Measurements from ENCODE around the gene CLIC3. TPM values are rescaled to one million over a fixed set of nuclear protein-coding genes. Genes with fewer than 3 reads are reported as not detected.

Gene CLIC3
- total RNA-seq, 1 donor from 2014 or later, result not detected

DNA sequence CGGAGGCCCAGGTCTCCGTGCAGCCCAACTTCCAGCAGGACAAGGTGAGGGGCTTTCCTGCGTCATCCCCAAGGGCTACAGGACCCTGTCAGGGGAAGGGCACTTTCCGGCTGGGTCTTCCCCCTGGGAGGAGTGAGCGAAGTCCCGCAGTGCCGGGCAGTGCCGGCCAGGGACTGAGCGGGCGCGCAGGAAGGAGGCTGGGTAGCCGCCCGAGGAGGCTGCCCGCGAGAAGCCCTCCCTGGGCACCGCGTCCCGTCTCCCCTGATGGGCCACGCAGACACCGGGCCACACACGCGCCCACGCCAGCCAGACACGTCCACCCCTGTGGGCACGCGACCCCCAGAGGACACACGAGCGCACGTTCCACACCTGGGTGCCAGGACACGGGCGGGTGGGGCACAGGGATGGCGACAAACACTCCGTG lies 18.7 kb downstream of the CLIC3 start:
- H3K9me3 Mint-ChIP-seq (ENCODE audit: low read depth), result no peaks in the 10 kb centered on the region
- H3K27ac Mint-ChIP-seq, result no peak overlapping the region
- TF ChIP-seq, protein P1, sequence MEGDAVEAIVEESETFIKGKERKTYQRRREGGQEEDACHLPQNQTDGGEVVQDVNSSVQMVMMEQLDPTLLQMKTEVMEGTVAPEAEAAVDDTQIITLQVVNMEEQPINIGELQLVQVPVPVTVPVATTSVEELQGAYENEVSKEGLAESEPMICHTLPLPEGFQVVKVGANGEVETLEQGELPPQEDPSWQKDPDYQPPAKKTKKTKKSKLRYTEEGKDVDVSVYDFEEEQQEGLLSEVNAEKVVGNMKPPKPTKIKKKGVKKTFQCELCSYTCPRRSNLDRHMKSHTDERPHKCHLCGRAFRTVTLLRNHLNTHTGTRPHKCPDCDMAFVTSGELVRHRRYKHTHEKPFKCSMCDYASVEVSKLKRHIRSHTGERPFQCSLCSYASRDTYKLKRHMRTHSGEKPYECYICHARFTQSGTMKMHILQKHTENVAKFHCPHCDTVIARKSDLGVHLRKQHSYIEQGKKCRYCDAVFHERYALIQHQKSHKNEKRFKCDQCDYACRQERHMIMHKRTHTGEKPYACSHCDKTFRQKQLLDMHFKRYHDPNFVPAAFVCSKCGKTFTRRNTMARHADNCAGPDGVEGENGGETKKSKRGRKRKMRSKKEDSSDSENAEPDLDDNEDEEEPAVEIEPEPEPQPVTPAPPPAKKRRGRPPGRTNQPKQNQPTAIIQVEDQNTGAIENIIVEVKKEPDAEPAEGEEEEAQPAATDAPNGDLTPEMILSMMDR (IDR thresholded peaks at IDR 0.05; ENCODE audit: unreplicated experiment), result no peak
- no peaks in the 10 kb centered on the region for H3K4me1 Mint-ChIP-seq (ENCODE audit: low read depth)
- H3K4me3 Mint-ChIP-seq (ENCODE audit: low read depth), result peak overlapping the region; percentile 24
- peaks cover 20% of the 10 kb centered on the region for H3K27me3 Mint-ChIP-seq
- no peaks in the 10 kb centered on the region for H3K36me3 Mint-ChIP-seq (ENCODE audit: insufficient read depth)
- DNase-seq (ENCODE audit: low spot score, unreplicated experiment), result no peak

DNA sequence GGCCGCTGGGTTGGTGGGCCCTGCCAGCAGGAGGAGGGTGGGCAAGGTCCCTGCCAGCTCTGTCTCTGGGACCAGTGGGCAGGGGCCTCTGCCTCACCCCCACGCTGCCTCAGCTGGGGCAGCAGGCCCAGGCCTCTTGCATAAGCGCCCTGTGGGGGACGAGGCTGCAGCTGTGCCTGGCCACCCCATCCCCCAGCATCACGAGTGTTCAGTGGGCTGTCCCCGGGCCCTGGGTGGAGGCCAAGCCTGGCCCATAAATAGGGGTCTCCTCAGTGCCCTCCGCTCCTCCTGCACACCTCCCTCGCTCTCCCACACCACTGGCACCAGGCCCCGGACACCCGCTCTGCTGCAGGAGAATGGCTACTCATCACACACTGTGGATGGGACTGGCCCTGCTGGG lies 19.1 kb downstream of the CLIC3 start, which contains the start of gene PTGDS:
PTGDS (plus strand) TSS at position 282 of the 400 bp plus-strand sequence; CDS start at position 357, 75 bp downstream.
- H3K9me3 Mint-ChIP-seq (ENCODE audit: low read depth), result no peaks in the 10 kb centered on the region
- no peak for DNase-seq (ENCODE audit: low spot score, unreplicated experiment)
- no peak within 1 kb of the TSS for H3K27ac Mint-ChIP-seq
- peaks cover 20% of the 10 kb centered on the region for H3K27me3 Mint-ChIP-seq
- no peaks in the 10 kb centered on the region for H3K4me1 Mint-ChIP-seq (ENCODE audit: low read depth)
- TF ChIP-seq, protein P1 (IDR thresholded peaks at IDR 0.05; ENCODE audit: unreplicated experiment), result no peak
- H3K4me3 Mint-ChIP-seq (ENCODE audit: low read depth), result peak within 1 kb of the TSS; percentile 24
- no peaks in the 10 kb centered on the region for H3K36me3 Mint-ChIP-seq (ENCODE audit: insufficient read depth)

DNA sequence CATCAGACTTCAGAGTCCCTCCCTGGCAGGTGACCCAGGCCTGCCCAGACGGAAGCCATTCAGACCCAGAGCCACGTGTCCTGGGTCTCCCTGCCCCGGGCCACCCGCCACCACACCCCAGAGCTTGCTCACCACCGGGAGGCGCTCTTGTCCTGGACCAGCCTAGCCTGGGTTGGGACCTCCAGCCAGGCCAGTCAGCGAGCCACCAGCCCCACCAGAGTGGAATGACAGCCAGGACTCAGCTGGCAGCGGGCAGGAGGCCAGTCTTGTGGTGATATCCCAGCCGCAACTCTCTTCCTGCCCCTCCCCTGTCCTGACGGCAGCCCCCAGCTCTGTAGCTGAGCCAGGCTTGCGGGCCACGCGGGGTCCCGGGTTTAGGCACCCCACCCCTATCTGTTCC lies 20.7 kb downstream of the CLIC3 start:
- DNase-seq (ENCODE audit: low spot score, unreplicated experiment), result no peak
- Mint-ChIP-seq H3K27ac (no peak overlapping the region), H3K9me3 (ENCODE audit: low read depth) (no peaks in the 10 kb centered on the region), H3K4me1 (ENCODE audit: low read depth) (no peaks in the 10 kb centered on the region), H3K4me3 (ENCODE audit: low read depth) (no peak overlapping the region), H3K36me3 (ENCODE audit: insufficient read depth) (no peaks in the 10 kb centered on the region), H3K27me3 (peaks cover 17% of the 10 kb centered on the region)
- TF ChIP-seq, protein P1 (IDR thresholded peaks at IDR 0.05; ENCODE audit: unreplicated experiment), result peak; percentile 8

DNA sequence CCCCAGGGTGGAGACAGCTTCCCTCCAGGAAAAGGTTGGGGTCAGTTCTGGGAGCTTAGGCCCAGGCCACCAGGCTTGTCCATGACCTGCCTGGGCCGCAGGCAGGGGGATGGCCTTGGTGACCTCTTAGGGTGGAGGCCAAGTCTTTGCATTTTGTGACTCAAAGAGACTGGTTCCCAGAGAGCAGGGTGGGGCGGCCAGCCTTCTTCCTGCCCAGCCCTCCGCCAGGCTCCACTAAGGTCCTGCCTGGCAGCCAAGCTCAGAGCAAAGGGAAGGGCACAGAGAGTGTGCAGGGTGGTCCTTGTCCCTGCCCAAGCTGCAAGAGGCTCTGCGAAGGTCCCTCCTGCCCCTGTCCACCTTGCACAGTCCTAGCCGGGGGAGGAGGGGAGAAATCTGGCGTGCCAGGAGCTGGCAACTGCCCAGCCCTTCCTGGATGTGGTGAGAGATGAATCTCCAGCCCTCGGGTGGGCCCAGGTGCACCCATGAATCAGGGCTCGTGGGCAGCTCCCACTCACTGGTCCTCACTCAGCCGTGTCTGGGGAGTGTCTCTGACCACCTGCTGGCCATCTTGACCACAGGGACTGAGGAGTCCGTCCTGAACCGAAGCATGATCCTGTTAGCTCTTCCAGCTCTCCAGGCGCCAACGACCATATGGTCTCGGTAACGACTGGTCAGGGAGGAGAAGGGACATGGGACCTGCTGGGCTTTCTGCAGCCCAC lies 21.4 kb downstream of the CLIC3 start:
- no peak for DNase-seq (ENCODE audit: low spot score, unreplicated experiment)
- Mint-ChIP-seq H3K27me3 (peaks cover 15% of the 10 kb centered on the region), H3K36me3 (ENCODE audit: insufficient read depth) (no peaks in the 10 kb centered on the region), H3K4me1 (ENCODE audit: low read depth) (no peaks in the 10 kb centered on the region), H3K27ac (no peak overlapping the region), H3K9me3 (ENCODE audit: low read depth) (no peaks in the 10 kb centered on the region), H3K4me3 (ENCODE audit: low read depth) (no peak overlapping the region)
- TF ChIP-seq, protein P1 (IDR thresholded peaks at IDR 0.05; ENCODE audit: unreplicated experiment), result no peak

DNA sequence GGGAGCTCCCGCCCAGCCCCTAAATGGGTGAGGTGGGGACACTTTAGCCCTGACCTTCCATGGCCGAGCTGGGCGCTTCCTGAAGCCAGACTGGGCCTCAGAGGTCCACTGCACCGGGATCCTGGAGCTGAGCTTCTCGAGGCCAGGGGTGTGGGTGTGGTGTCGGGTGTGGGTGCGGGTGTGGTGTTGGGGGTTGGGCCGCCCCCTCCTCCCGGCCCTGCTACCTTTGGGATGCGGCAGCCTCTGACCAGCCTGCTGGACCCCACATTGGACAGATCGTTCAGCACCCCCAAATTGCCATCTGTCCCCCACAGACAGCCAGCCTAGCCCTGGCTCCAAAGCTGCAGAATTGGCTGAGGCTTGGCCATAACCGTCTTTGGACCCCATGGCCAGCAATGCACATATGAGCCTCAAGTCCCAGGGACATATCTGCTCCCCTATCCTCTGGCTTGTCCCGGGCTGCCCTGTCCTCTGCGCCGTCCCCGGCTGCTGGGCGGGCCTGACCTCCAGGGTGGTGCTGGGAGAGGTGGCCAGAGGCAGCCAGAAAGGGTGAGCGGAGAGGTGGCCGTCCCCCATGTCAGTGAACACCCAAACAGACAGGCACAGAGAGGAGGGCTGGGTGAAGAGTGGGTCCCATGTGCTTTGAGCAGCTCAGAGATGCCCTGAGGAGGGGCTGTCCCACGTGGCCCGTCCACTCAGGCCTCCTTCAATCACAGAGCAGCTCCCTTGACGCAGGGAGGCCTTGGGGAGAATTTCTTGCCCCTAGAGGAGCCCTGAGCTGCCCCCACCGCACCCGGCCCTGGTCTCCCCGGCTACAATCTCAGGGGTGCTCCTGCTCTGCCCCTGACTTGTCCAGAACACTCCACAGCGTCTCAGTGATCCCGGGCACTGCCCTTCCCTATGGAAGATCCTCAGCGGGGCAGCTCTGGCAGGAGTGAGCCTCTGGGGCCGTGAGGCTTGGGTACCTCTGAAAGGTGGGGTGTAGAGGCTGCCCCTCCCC lies 22.4 kb downstream of the CLIC3 start:
- H3K36me3 Mint-ChIP-seq (ENCODE audit: insufficient read depth), result no peaks in the 10 kb centered on the region
- TF ChIP-seq, protein P1 (IDR thresholded peaks at IDR 0.05; ENCODE audit: unreplicated experiment), result no peak
- no peak for DNase-seq (ENCODE audit: low spot score, unreplicated experiment)
- H3K4me3 Mint-ChIP-seq (ENCODE audit: low read depth), result no peak overlapping the region
- H3K9me3 Mint-ChIP-seq (ENCODE audit: low read depth), result no peaks in the 10 kb centered on the region
- H3K27me3 Mint-ChIP-seq, result peaks cover 15% of the 10 kb centered on the region
- no peak overlapping the region for H3K27ac Mint-ChIP-seq
- no peaks in the 10 kb centered on the region for H3K4me1 Mint-ChIP-seq (ENCODE audit: low read depth)
